ENCODE results near the gene ELAVL1. TPM values are rescaled to one million over a fixed set of nuclear protein-coding genes. Genes with fewer than 3 reads are reported as not detected.

The ELAVL1 gene
- total and polyA plus RNA-seq, 9 of the 15 experiments (the other 6 are each of a cell fraction or from before 2014, with no cell fraction given) = 4.3 to 172 (median 69.2) TPM

- TF ChIP-seq E2F4 (CRISPR knock-in tag; IDR thresholded peaks at IDR 0.05; ENCODE audit: low read depth) (peak; percentile 80), TEAD1 (CRISPR knock-in tag; IDR thresholded peaks at IDR 0.05) (peak in 1 of 2 experiments; percentile 83; a peak in 2 of 4 replicates), JUND (IDR thresholded peaks at IDR 0.05; ENCODE audit: borderline replicate concordance, low read depth, low read length) (0 out of 2 replicates have a peak, but pooled peaks have one; percentile 3), JUND (tag; IDR thresholded peaks at IDR 0.05; ENCODE audit: borderline replicate concordance, low read depth, low read length) (no peak), ZNF609 (CRISPR knock-in tag; IDR thresholded peaks at IDR 0.05; ENCODE audit: borderline replicate concordance) (0 out of 2 replicates have a peak, but pooled peaks have one; percentile 81), ZNF282 (CRISPR knock-in tag; IDR thresholded peaks at IDR 0.05) (peak; percentile 86; the same call in 1 of the 2 replicates), SMAD4 (CRISPR knock-in tag; conservative IDR thresholded peaks at IDR 0.05) (0 out of 2 replicates have a peak, but pooled peaks have one; percentile 20), KDM5B (IDR thresholded peaks at IDR 0.05; ENCODE audit: insufficient replicate concordance, low read depth, low read length) (peak; percentile 66), TCF3 (CRISPR knock-in tag; IDR thresholded peaks at IDR 0.05) (0 out of 2 replicates have a peak, but pooled peaks have one; percentile 9), E2F6 (IDR thresholded peaks at IDR 0.05; ENCODE audit: borderline replicate concordance in 1 of 2, extremely low read depth in 1 of 2, insufficient read depth in 1 of 2, insufficient read length in 1 of 2, low read depth in 1 of 2, low read length in 1 of 2, poor library complexity in 1 of 2, severe bottlenecking in 1 of 2) (peak; percentile 97 to 98), ZNF561 (CRISPR knock-in tag; conservative IDR thresholded peaks at IDR 0.05) (no peak), CREB3L1 (IDR thresholded peaks at IDR 0.05; ENCODE audit: borderline replicate concordance, low read depth) (peak; percentile 75), ZNF134 (CRISPR knock-in tag; conservative IDR thresholded peaks at IDR 0.05) (no peak), KLF16 (IDR thresholded peaks at IDR 0.05) (peak; percentile 21; the same call in 1 of the 2 replicates)
Measured at GRCh38 chr19:7925171-7925851, 80.1 kb downstream of the ELAVL1 start (continued).
